ENCODE results near the gene SLCO6A1. TPM values are rescaled to one million over a fixed set of nuclear protein-coding genes. Genes with fewer than 3 reads are reported as not detected.
A peak's percentile ranks its signal among the peaks of the same experiment; 100 is the strongest.

The SLCO6A1 gene
- total and polyA plus RNA-seq, 4 donors, result 0.75 TPM; not detected in 3

DNA sequence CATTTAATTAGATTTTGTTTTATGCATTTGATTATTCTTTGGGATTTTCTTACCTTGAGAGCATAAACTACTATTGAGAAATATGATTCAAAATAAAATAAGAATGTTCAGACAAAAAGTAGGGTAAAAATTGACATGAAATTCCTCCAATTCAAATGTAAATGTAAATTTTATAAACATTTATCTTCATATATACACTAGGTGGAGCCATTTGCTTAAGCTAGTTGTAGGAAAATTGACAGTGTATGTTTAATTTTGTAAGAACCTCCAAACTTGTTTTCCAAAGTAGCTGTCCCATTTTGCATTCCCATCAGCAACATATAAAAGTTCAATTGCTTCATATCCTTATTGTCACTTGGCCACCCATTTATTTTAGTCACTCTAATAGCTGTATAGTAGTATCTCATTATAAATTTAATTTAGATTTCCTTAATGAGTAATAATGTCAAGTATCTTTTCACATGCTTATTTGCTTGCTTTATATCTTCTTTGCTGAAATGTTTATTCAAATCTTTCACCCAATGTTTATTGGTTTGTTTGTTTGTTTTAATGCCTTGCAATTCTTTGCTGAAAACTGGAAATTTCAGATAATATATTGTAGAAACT lies 37.6 kb upstream of the SLCO6A1 start:
- ATAC-seq (ENCODE audit: low FRiP score) (no peak), DNase-seq (no peak)
- intact Hi-C loops (cut with DNase I), result no loop called here
- Histone ChIP-seq H3K4me1 (ENCODE audit: control insufficient read depth in 1 of 2, insufficient read depth in 2 of 2, low read length in 2 of 2) (no peaks in the 10 kb centered on the region), H3K4me3 (ENCODE audit: low read length in 2 of 2) (no peak overlapping the region), H3K36me3 (ENCODE audit: control insufficient read depth in 1 of 2, insufficient read depth in 2 of 2, low read length in 1 of 2) (no peaks in the 10 kb centered on the region), H3K27ac (ENCODE audit: low read depth in 1 of 2, low read length in 2 of 2) (no peak overlapping the region), H3K9me3 (ENCODE audit: control insufficient read depth, low read length) (no peaks in the 10 kb centered on the region), H3K27me3 (ENCODE audit: control insufficient read depth in 1 of 2, insufficient read depth in 2 of 2, low read length in 1 of 2) (no peaks in the 10 kb centered on the region)

- peak; percentile 81 for ATAC-seq (ENCODE audit: low FRiP score)
- intact Hi-C loops (cut with DNase I), result no loop called here
- no peak overlapping the region for H3K4me3 ChIP-seq (ENCODE audit: low read length in 2 of 2)
- no peaks in the 10 kb centered on the region for H3K9me3 ChIP-seq (ENCODE audit: control insufficient read depth, low read length)
- no peaks in the 10 kb centered on the region for H3K36me3 ChIP-seq (ENCODE audit: control insufficient read depth in 1 of 2, insufficient read depth in 2 of 2, low read length in 1 of 2)
- H3K27me3 ChIP-seq (ENCODE audit: control insufficient read depth in 1 of 2, insufficient read depth in 2 of 2, low read length in 1 of 2), result no peaks in the 10 kb centered on the region
- no peak overlapping the region for H3K27ac ChIP-seq (ENCODE audit: low read depth in 1 of 2, low read length in 2 of 2)
- 2 to 5% methylated on average over 4 of the region's 4 CpGs for WGBS, 2 donors
- no peaks in the 10 kb centered on the region for H3K4me1 ChIP-seq (ENCODE audit: control insufficient read depth in 1 of 2, insufficient read depth in 2 of 2, low read length in 2 of 2)
- DNase-seq, result peak in 1 of 2 donors; percentile 46
These were observed 33.3 kb upstream of the SLCO6A1 start for GRCh38 chr5:102532123-102532522.

DNA sequence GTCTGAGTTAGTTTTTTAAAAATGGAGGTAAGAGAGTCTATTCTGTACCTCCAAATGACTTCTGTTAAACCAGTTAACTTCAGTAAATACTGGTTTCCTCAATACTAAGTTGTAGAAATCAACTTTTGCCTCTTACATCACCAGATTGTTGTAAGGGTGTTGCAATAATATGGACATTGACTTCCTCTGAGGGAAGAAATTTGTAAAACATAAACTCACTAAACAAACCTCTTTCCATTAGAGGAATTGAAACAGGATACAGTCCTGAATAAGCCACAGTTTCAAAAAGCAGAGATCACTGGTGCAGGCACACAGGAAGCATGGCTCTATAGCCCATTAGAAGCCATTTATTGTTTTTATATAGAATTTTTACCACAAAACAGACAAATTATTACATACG lies 32.7 kb upstream of the SLCO6A1 start:
- H3K27me3 ChIP-seq (ENCODE audit: control insufficient read depth in 1 of 2, insufficient read depth in 2 of 2, low read length in 1 of 2), result no peaks in the 10 kb centered on the region
- DNase-seq (no peak), ATAC-seq (ENCODE audit: low FRiP score) (peak; percentile 68)
- no peaks in the 10 kb centered on the region for H3K9me3 ChIP-seq (ENCODE audit: control insufficient read depth, low read length)
- no peaks in the 10 kb centered on the region for H3K4me1 ChIP-seq (ENCODE audit: control insufficient read depth in 1 of 2, insufficient read depth in 2 of 2, low read length in 2 of 2)
- 70 to 83% methylated on average over 1 of the region's 1 CpG for WGBS, 2 donors
- H3K4me3 ChIP-seq (ENCODE audit: low read length in 2 of 2), result no peak overlapping the region
- H3K36me3 ChIP-seq (ENCODE audit: control insufficient read depth in 1 of 2, insufficient read depth in 2 of 2, low read length in 1 of 2), result no peaks in the 10 kb centered on the region
- H3K27ac ChIP-seq (ENCODE audit: low read depth in 1 of 2, low read length in 2 of 2), result no peak overlapping the region
- intact Hi-C loops (cut with DNase I), result no loop called here

- Histone ChIP-seq H3K36me3 (ENCODE audit: control insufficient read depth in 1 of 2, insufficient read depth in 2 of 2, low read length in 1 of 2) (no peaks in the 10 kb centered on the region), H3K27me3 (ENCODE audit: control insufficient read depth in 1 of 2, insufficient read depth in 2 of 2, low read length in 1 of 2) (no peaks in the 10 kb centered on the region), H3K27ac (ENCODE audit: low read depth in 1 of 2, low read length in 2 of 2) (no peak overlapping the region), H3K4me1 (ENCODE audit: control insufficient read depth in 1 of 2, insufficient read depth in 2 of 2, low read length in 2 of 2) (no peaks in the 10 kb centered on the region), H3K9me3 (ENCODE audit: control insufficient read depth, low read length) (no peaks in the 10 kb centered on the region), H3K4me3 (ENCODE audit: low read length in 2 of 2) (no peak overlapping the region)
- no peak for ATAC-seq (ENCODE audit: low FRiP score)
- intact Hi-C loops (cut with DNase I), result no loop called here
- WGBS, 2 donors, result 88 to 92% methylated on average over 4 of the region's 4 CpGs
- DNase-seq, result no peak
These were observed 30.6 kb upstream of the SLCO6A1 start for GRCh38 chr5:102529447-102529846.

DNA sequence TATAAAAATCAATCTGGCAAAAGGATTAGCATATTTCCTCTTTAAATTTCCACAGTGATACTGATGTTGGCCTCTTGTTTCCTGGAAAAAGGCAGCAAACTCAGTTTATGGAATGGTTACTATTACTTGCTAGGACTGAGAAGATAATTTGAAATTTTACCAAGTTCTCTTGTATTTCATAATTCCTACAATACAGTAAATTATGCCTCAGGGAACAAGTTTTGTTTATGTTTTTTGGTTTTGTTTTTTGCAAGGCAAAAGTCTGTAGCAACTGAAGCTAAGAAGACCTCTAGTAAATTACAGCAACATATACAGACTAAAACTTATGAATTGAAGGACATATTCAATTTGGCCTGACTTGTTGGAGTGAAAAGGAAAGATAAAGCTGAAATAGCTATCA lies 30.2 kb upstream of the SLCO6A1 start:
- no peaks in the 10 kb centered on the region for H3K36me3 ChIP-seq (ENCODE audit: control insufficient read depth in 1 of 2, insufficient read depth in 2 of 2, low read length in 1 of 2)
- ATAC-seq (ENCODE audit: low FRiP score) (no peak), DNase-seq (no peak)
- intact Hi-C loops (cut with DNase I), result no loop called here
- no peaks in the 10 kb centered on the region for H3K9me3 ChIP-seq (ENCODE audit: control insufficient read depth, low read length)
- no peak overlapping the region for H3K4me3 ChIP-seq (ENCODE audit: low read length in 2 of 2)
- H3K27ac ChIP-seq (ENCODE audit: low read depth in 1 of 2, low read length in 2 of 2), result no peak overlapping the region
- H3K27me3 ChIP-seq (ENCODE audit: control insufficient read depth in 1 of 2, insufficient read depth in 2 of 2, low read length in 1 of 2), result no peaks in the 10 kb centered on the region
- no peaks in the 10 kb centered on the region for H3K4me1 ChIP-seq (ENCODE audit: control insufficient read depth in 1 of 2, insufficient read depth in 2 of 2, low read length in 2 of 2)

DNA sequence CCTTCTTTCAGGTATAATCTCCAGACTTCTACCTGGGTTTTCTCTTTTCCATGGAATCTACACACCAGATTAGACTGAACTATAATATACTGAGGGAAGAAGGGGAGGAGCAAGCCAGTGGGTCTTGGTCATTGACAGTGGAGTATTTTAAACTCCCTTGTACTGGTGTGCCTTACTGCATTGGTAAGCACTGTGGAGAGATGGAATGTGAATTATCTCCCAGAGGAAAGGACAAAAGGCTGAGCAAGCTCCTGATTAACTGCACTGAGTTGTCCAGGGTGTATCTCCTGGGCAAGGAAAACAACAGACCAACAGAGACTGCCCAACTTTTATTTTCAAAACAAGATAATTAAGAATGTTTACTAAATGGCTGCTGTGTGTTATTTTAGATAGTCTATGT lies 29.8 kb upstream of the SLCO6A1 start:
- no peaks in the 10 kb centered on the region for H3K36me3 ChIP-seq (ENCODE audit: control insufficient read depth in 1 of 2, insufficient read depth in 2 of 2, low read length in 1 of 2)
- H3K27ac ChIP-seq (ENCODE audit: low read depth in 1 of 2, low read length in 2 of 2), result no peak overlapping the region
- intact Hi-C loops (cut with DNase I), result no loop called here
- H3K4me1 ChIP-seq (ENCODE audit: control insufficient read depth in 1 of 2, insufficient read depth in 2 of 2, low read length in 2 of 2), result no peaks in the 10 kb centered on the region
- no peaks in the 10 kb centered on the region for H3K9me3 ChIP-seq (ENCODE audit: control insufficient read depth, low read length)
- no peak overlapping the region for H3K4me3 ChIP-seq (ENCODE audit: low read length in 2 of 2)
- no peak for DNase-seq
- ATAC-seq (ENCODE audit: low FRiP score), result peak; percentile 7
- H3K27me3 ChIP-seq (ENCODE audit: control insufficient read depth in 1 of 2, insufficient read depth in 2 of 2, low read length in 1 of 2), result no peaks in the 10 kb centered on the region

GRCh38 chr5:102527547-102527946 lies 28.7 kb upstream of the SLCO6A1 start:
- intact Hi-C loops (cut with DNase I), result no loop called here

DNA sequence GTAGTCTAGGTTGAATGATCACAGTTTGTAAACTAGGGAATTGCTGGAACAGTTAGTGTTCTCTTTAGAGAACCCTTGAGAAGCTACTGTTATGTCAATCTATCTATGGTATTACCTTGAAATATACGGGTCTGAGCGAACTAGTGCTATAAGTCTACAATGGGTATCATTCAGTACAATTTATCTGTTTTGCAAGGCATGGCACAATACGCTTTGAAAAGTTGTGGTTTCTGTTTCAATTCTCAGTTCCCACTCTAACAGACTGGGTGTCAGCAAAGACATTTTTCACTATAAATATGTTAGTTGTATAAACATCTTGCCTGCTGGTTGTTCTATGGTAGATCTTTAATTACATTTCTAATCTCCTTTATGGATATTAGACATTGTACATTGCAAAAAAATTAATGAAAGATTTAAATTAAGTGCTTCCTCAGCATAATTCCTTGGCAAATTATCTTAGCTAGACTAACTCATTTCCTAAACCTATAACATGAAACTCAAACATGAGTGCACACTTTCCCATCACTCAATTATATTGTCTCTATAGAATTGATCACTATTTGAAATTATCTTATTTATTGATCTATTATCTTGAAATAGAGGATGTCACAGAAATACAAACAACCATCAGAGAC lies 24.9 kb upstream of the SLCO6A1 start:
- Histone ChIP-seq H3K4me1 (ENCODE audit: control insufficient read depth in 1 of 2, insufficient read depth in 2 of 2, low read length in 2 of 2) (no peaks in the 10 kb centered on the region), H3K27me3 (ENCODE audit: control insufficient read depth in 1 of 2, insufficient read depth in 2 of 2, low read length in 1 of 2) (no peaks in the 10 kb centered on the region), H3K36me3 (ENCODE audit: control insufficient read depth in 1 of 2, insufficient read depth in 2 of 2, low read length in 1 of 2) (no peaks in the 10 kb centered on the region), H3K4me3 (ENCODE audit: low read length in 2 of 2) (no peak overlapping the region), H3K27ac (ENCODE audit: low read depth in 1 of 2, low read length in 2 of 2) (no peak overlapping the region), H3K9me3 (ENCODE audit: control insufficient read depth, low read length) (no peaks in the 10 kb centered on the region)
- intact Hi-C loops (cut with DNase I), result no loop called here
- WGBS, 2 donors, result 64 to 66% methylated on average over 3 of the region's 3 CpGs
- ATAC-seq (ENCODE audit: low FRiP score) (no peak), DNase-seq (no peak)

More at GRCh38 chr5:102527547-102527946, 28.7 kb upstream of the SLCO6A1 start:
- WGBS, 2 donors, result 37 to 38% methylated on average over 1 of the region's 1 CpG
- no peak for ATAC-seq (ENCODE audit: low FRiP score)
- DNase-seq, result no peak
- no peak overlapping the region for H3K4me3 ChIP-seq (ENCODE audit: low read length in 2 of 2)
- H3K27ac ChIP-seq (ENCODE audit: low read depth in 1 of 2, low read length in 2 of 2), result no peak overlapping the region
- no peaks in the 10 kb centered on the region for H3K36me3 ChIP-seq (ENCODE audit: control insufficient read depth in 1 of 2, insufficient read depth in 2 of 2, low read length in 1 of 2)
- H3K27me3 ChIP-seq (ENCODE audit: control insufficient read depth in 1 of 2, insufficient read depth in 2 of 2, low read length in 1 of 2), result no peaks in the 10 kb centered on the region
- no peaks in the 10 kb centered on the region for H3K9me3 ChIP-seq (ENCODE audit: control insufficient read depth, low read length)
- H3K4me1 ChIP-seq (ENCODE audit: control insufficient read depth in 1 of 2, insufficient read depth in 2 of 2, low read length in 2 of 2), result no peaks in the 10 kb centered on the region

GRCh38 chr5:102511666-102512065 lies 12.9 kb upstream of the SLCO6A1 start:
- H3K9me3 ChIP-seq (ENCODE audit: control insufficient read depth, low read length), result peaks cover 2% of the 10 kb centered on the region
- intact Hi-C loops (cut with DNase I), result no loop called here
- H3K36me3 ChIP-seq (ENCODE audit: control insufficient read depth in 1 of 2, insufficient read depth in 2 of 2, low read length in 1 of 2), result no peaks in the 10 kb centered on the region
- WGBS, 2 donors, result 43% methylated on average over 4 of the region's 4 CpGs
- H3K27me3 ChIP-seq (ENCODE audit: control insufficient read depth in 1 of 2, insufficient read depth in 2 of 2, low read length in 1 of 2), result no peaks in the 10 kb centered on the region
- no peaks in the 10 kb centered on the region for H3K4me1 ChIP-seq (ENCODE audit: control insufficient read depth in 1 of 2, insufficient read depth in 2 of 2, low read length in 2 of 2)
- H3K4me3 ChIP-seq (ENCODE audit: low read length in 2 of 2), result no peak overlapping the region
- no peak for ATAC-seq (ENCODE audit: low FRiP score)
- H3K27ac ChIP-seq (ENCODE audit: low read depth in 1 of 2, low read length in 2 of 2), result no peak overlapping the region
- DNase-seq, result no peak
